GM12878 (cell line): ENCODE results near the gene PDIA3. TPM values are rescaled to one million over a fixed set of nuclear protein-coding genes. Genes with fewer than 3 reads are reported as not detected.

Experiments used
- ATAC-seq: fragments of 200-7000 bp; cut with Tn5 transposase; 3 replicates; pipeline ENCODE4 v1.9.1; 2020; ENCODE audit warnings: mild to moderate bottlenecking, moderate library complexity
- BruUV-seq: library from RNA; stranded (reverse); fragments of 400-500 nt; replicated peaks from 2 replicates; lab custom pipeline; 2021; lab: Mats Ljungman, UMichigan
- CTCF ChIA-PET: fragments of 300-600 bp; sonication (Branson Sonifier 250); formaldehyde crosslinking; extraction: SDS; loops from one replicate; lab custom pipeline; 2021; ENCODE audit warnings: inconsistent platforms; lab: Yijun Ruan, JAX
- POLR2A ChIA-PET: fragments of 350-600 bp; formaldehyde crosslinking; extraction: SDS; loops from one replicate; lab custom pipeline; 2021; ENCODE audit warnings: inconsistent platforms; lab: Charles Lee
- RAD21 ChIA-PET: fragments of 300-600 bp; sonication (Branson Sonifier 250); formaldehyde crosslinking; loops from one replicate; lab custom pipeline; 2023; ENCODE audit warnings: antibody characterized with exemption; ENCODE audit not compliant: unreplicated experiment; lab: Charles Lee
- SMC1A ChIA-PET: fragments of 300-600 bp; sonication (Branson Sonifier 250); formaldehyde crosslinking; loops from one replicate; lab custom pipeline; 2023; ENCODE audit not compliant: unreplicated experiment, uncharacterized antibody; lab: Charles Lee
- DNase-seq: peaks from one replicate; pipeline ENCODE4 v3.0.0-alpha.2; 2011; ENCODE audit warnings: low read depth, low spot score
- FAIRE-seq: peaks from 3 replicates; lab custom pipeline; 2011; peaks lifted over from hg19 to GRCh38; lab: Jason Lieb, UNC
- H2AFZ ChIP-seq: 2 replicates; pipeline ENCODE4 v1.6.0; 2011; ENCODE audit warnings: low read depth, low read length, control low read depth; ENCODE audit not compliant: control insufficient read depth
- H3K27ac ChIP-seq: 2 replicates; pipeline ENCODE4 v1.5.1; 2011; ENCODE audit warnings: control low read depth; ENCODE audit not compliant: control insufficient read depth, insufficient read depth
- H3K27me3 ChIP-seq, 2 experiments: replicated peaks in 1 of 2; 2 replicates each; pipeline versions ENCODE4 v1.6.0 to v1.6.1; 2011; ENCODE audit warnings: low read length in 1 of 2; ENCODE audit not compliant: control insufficient read depth in 2 of 2, insufficient read depth in 2 of 2
- H3K36me3 ChIP-seq, 2 experiments: 2 replicates each; pipeline ENCODE4 v1.5.1; 2011; ENCODE audit warnings: low read length in 1 of 2; ENCODE audit not compliant: control insufficient read depth in 2 of 2, insufficient read depth in 2 of 2
- H3K4me1 ChIP-seq: 2 replicates; pipeline ENCODE4 v1.6.1; 2011; ENCODE audit warnings: mild to moderate bottlenecking, low read length, moderate library complexity, mixed read lengths; ENCODE audit not compliant: control insufficient read depth, insufficient read depth
- H3K4me2 ChIP-seq: 2 replicates; pipeline ENCODE4 v1.6.0; 2011; ENCODE audit warnings: control low read depth; ENCODE audit not compliant: control insufficient read depth, insufficient read depth
- H3K4me3 ChIP-seq: fragments of 200-600 bp; sonication (generic); 2 replicates; pipeline ENCODE4 v1.5.1; 2016
- H3K79me2 ChIP-seq: 2 replicates; pipeline ENCODE4 v1.6.0; 2011; ENCODE audit warnings: low read length; ENCODE audit not compliant: control insufficient read depth, insufficient read depth
- H3K9ac ChIP-seq: 2 replicates; pipeline ENCODE4 v1.8.0; 2011; ENCODE audit warnings: low read length, control low read depth, mixed read lengths; ENCODE audit not compliant: control insufficient read depth, insufficient read depth
- H3K9me3 ChIP-seq: replicated peaks from 3 replicates; pipeline ENCODE4 v1.5.1; 2011; ENCODE audit warnings: mild to moderate bottlenecking, low read length; ENCODE audit not compliant: control insufficient read depth, insufficient read depth
- H4K20me1 ChIP-seq: 2 replicates; pipeline ENCODE4 v1.6.0; 2011; ENCODE audit not compliant: control insufficient read depth, insufficient read depth
- BCL3 ChIP-seq: IDR thresholded peaks from 2 replicates; pipeline ENCODE4 v1.6.1; 2011; ENCODE audit warnings: borderline replicate concordance, low read depth, mild to moderate bottlenecking, moderate library complexity, low read length; ENCODE audit not compliant: insufficient read depth, poor library complexity, severe bottlenecking
- E2F8 ChIP-seq: fragments of 450-650 bp; IDR thresholded peaks from 2 replicates; pipeline ENCODE4 v1.6.1; 2018; ENCODE audit warnings: mild to moderate bottlenecking, low read depth, moderate library complexity; ENCODE audit not compliant: partially characterized antibody
- ETV6 ChIP-seq, 2 experiments: fragments of 450-650 bp in 1 of 2; IDR thresholded peaks in 1 of 2; conservative IDR thresholded peaks in 1 of 2; 2 replicates each; pipeline ENCODE4 v1.6.1; 2014; ENCODE audit warnings: antibody characterized with exemption in 1 of 2, borderline replicate concordance in 1 of 2, low read depth in 1 of 2, mild to moderate bottlenecking in 1 of 2, moderate library complexity in 1 of 2
- KLF5 ChIP-seq: fragments of 450-650 bp; IDR thresholded peaks from 2 replicates; pipeline ENCODE4 v1.6.1; 2014; ENCODE audit warnings: mild to moderate bottlenecking; ENCODE audit not compliant: partially characterized antibody
- USF2 ChIP-seq: IDR thresholded peaks from 2 replicates; pipeline ENCODE4 v1.6.1; 2011; ENCODE audit warnings: low read depth, low read length, improper control_type of control experiment, borderline replicate concordance
- ZBTB11 ChIP-seq: fragments of 450-650 bp; formaldehyde crosslinking; IDR thresholded peaks from 2 replicates; pipeline ENCODE4 v1.5.0; 2022; ENCODE audit warnings: mild to moderate bottlenecking, missing genetic modification characterization
- WGBS: methylation state at CpG from one replicate; pipeline ENCODE4 v1.1.6; 2016; ENCODE audit warnings: low lambda C conversion rate; ENCODE audit not compliant: insufficient replicate concordance, insufficient coverage; ENCODE audit errors: missing lambda C conversion rate; 5-methylcytosine and 5-hydroxymethylcytosine counted together
- in situ Hi-C: fragments of 300-500 bp; cut with MboI; formaldehyde crosslinking; loops from 9 replicates; pipeline ENCODE4 v1.14.3; 2018; ENCODE audit warnings: mixed read lengths
- intact Hi-C: fragments of 100-400 bp; cut with micrococcal nuclease; formaldehyde crosslinking; loops from one replicate; pipeline ENCODE4 v1.14.2; 2022; ENCODE audit not compliant: unreplicated experiment
- polyA plus RNA-seq, 11 experiments: library from polyadenylated mRNA; depleted of rRNA in 4 of 11; unstranded in 6 of 11; stranded (reverse) in 5 of 11; fragments of >200 nt; fragmentation: Nextera tagmentation in 4 of 11; fragmentation: Illumina TruSeq in 1 of 11; extraction: Ambion mirVana in 4 of 11; extraction: Trizol in 1 of 11; gene quantifications; 1 replicate in 1 of 11; 2 replicates in 10 of 11; pipeline versions ENCODE4 v1.2.1 to v1.2.3, GENCODE V29; 2011 to 2016; ENCODE audit warnings: inconsistent platforms in 2 of 11, missing spikeins in 2 of 11, low read depth in 1 of 11
- total RNA-seq, 4 experiments: library from RNA; depleted of rRNA in 3 of 4; stranded (reverse); fragments of >200 nt in 3 of 4; fragmentation: Illumina TruSeq in 1 of 4; extraction: Trizol in 1 of 4; gene quantifications; 2 replicates each; pipeline versions ENCODE4 v1.2.1 to v1.2.3, GENCODE V29; 2013 to 2021

Gene PDIA3
- total and polyA plus RNA-seq, 10 of the 15 experiments (the other 5 are each of a cell fraction or from before 2014, with no cell fraction given): 18.2 to 716 (median 181) TPM

GRCh38 chr15:43751885-43752284, 5.6 kb downstream of the PDIA3 start:
- intact Hi-C loops (no loop called here), in situ Hi-C loops (loop anchor here (5.0 kb wide), 1 partner anchor 50 kb away; the partner anchor contains the start of genes HYPK and SERINC4)
- H3K36me3 ChIP-seq: peaks cover 2 to 22% of the 10 kb centered on the region in 2 experiments

More at GRCh38 chr15:43751885-43752284, 5.6 kb downstream of the PDIA3 start:
- 98% methylated on average over 6 of the region's 6 CpGs for WGBS
- DNase-seq (no peak), FAIRE-seq (no peak), ATAC-seq (no peak)
- no peak overlapping the region for H2AFZ ChIP-seq
- peak overlapping the region; percentile 54 for H3K4me2 ChIP-seq
- H3K27ac ChIP-seq: no peak overlapping the region
- TSS peak; percentile 5 for BruUV-seq
- peak overlapping the region; percentile 38; the same call in 1 of the 2 replicates for H3K4me3 ChIP-seq
- H3K79me2 ChIP-seq: peaks cover 82% of the 10 kb centered on the region
- no peak for TF ChIP-seq BCL3
- no peak for TF ChIP-seq KLF5
- no peak for TF ChIP-seq ETV6 (conservative IDR thresholded peaks at IDR 0.05 in 1 of 2, IDR thresholded peaks at IDR 0.05 in 1 of 2; ENCODE audit: borderline replicate concordance in 1 of 2, low read depth in 1 of 2)
- TF ChIP-seq USF2: no peak
- no peak for TF ChIP-seq ZBTB11
- TF ChIP-seq E2F8: no peak
- H3K9me3 ChIP-seq: no peaks in the 10 kb centered on the region; the same call in 2 of the 3 replicates
- H4K20me1 ChIP-seq: peaks cover 13% of the 10 kb centered on the region; the same call in 1 of the 2 replicates
- no peaks in the 10 kb centered on the region for H3K4me1 ChIP-seq
- no peak overlapping the region for H3K9ac ChIP-seq
- no peaks in the 10 kb centered on the region for H3K27me3 ChIP-seq
- ChIA-PET RAD21 (no interaction called here), SMC1A (no interaction called here), POLR2A (no interaction called here), CTCF (interaction anchor here (4.9 kb wide), 1 partner anchor 19 kb away, joined by 30 read pairs; no protein-coding TSS in a partner anchor)
